GM10248 (cell line): Measurements from ENCODE around the gene TMEM9.

Source experiments
- CTCF ChIA-PET: fragments of 300-600 bp; sonication (Branson Sonifier 250); formaldehyde crosslinking; extraction: SDS; loops from one replicate; lab custom pipeline; 2021; ENCODE audit warnings: antibody characterized with exemption; lab: Yijun Ruan, JAX
- POLR2A ChIA-PET: fragments of 350-650 bp; sonication (Branson Sonifier 250); formaldehyde crosslinking; extraction: SDS; loops from one replicate; lab custom pipeline; 2020; ENCODE audit warnings: antibody characterized with exemption; lab: Yijun Ruan, JAX
- DNase-seq: peaks from one replicate; pipeline ENCODE4 v3.0.0; 2012; ENCODE audit errors: extremely low spot score
- CTCF ChIP-seq: IDR thresholded peaks from 2 replicates; pipeline ENCODE4 v1.5.1; 2012; ENCODE audit warnings: mild to moderate bottlenecking, low read depth; ENCODE audit errors: extremely low read depth, missing control alignments, control extremely low read depth

Gene TMEM9

GRCh38 chr1:201137579-201138310 is 16.5 kb downstream of the TMEM9 start:
- ChIA-PET POLR2A (interaction anchor here (0.5 kb wide), 1 partner anchor 16 kb away, joined by 3 read pairs; the partner anchor contains the start of gene TMEM9), CTCF (interaction anchor here (1.4 to 5.4 kb wide), 4 partner anchors 10 to 23 kb away, joined by 3 to 31 read pairs (median 7); no protein-coding TSS in a partner anchor)
- TF ChIP-seq CTCF, result no peak
- DNase-seq, result no peak

GRCh38 chr1:201137024-201137392 is 17.3 kb downstream of the TMEM9 start:
- ChIA-PET CTCF (interaction anchor here (1.0 to 5.4 kb wide), 6 partner anchors 9 to 23 kb away, joined by 3 to 31 read pairs (median 4); no protein-coding TSS in a partner anchor), POLR2A (no interaction called here)
- DNase-seq, result no peak
- TF ChIP-seq CTCF, result no peak

GRCh38 chr1:201136355-201137023 is 17.8 kb downstream of the TMEM9 start:
- POLR2A ChIA-PET, result no interaction called here
- DNase-seq, result no peak
- no peak for TF ChIP-seq CTCF
- CTCF ChIA-PET, result interaction anchor here (1.0 to 1.7 kb wide), 5 partner anchors 8 to 22 kb away, joined by 3 to 5 read pairs (median 4); no protein-coding TSS in a partner anchor

GRCh38 chr1:201134405-201134804 is 19.9 kb downstream of the TMEM9 start:
- no peak for DNase-seq
- TF ChIP-seq CTCF, result no peak
- ChIA-PET POLR2A (no interaction called here), CTCF (interaction anchor here (0.7 to 1.2 kb wide), 2 partner anchors 15 to 16 kb away, joined by 3 read pairs; no protein-coding TSS in a partner anchor)

- DNase-seq, result no peak
- no peak for TF ChIP-seq CTCF
- POLR2A ChIA-PET, result no interaction called here
- CTCF ChIA-PET, result no interaction called here
These were observed 22.9 kb downstream of the TMEM9 start for GRCh38 chr1:201131398-201131797.

- ChIA-PET POLR2A (no interaction called here), CTCF (interaction anchor here (1.1 to 3.1 kb wide), 3 partner anchors 8 to 49 kb away, joined by 3 to 15 read pairs (median 3); no protein-coding TSS in a partner anchor)
- no peak for DNase-seq
- no peak for TF ChIP-seq CTCF
These were observed 25.3 kb downstream of the TMEM9 start for GRCh38 chr1:201128962-201129361.
